NB4 (cell line): Measurements from ENCODE around the gene CEACAM6.

Experiments
- CTCF ChIP-seq: IDR thresholded peaks from one replicate; pipeline ENCODE4 v1.5.1; 2012; ENCODE audit warnings: low read depth, low read length
- MAX ChIP-seq: IDR thresholded peaks from 2 replicates; pipeline ENCODE4 v1.6.1; 2011; ENCODE audit warnings: low read depth, low read length

GRCh38 chr19:41714598-41714997 lies 40.7 kb upstream of the CEACAM6 start:
- TF ChIP-seq CTCF (no peak), MAX (no peak)
